K562 (cell line): Measurements from ENCODE around the gene ZNF862. TPM values are rescaled to one million over a fixed set of nuclear protein-coding genes. Genes with fewer than 3 reads are reported as not detected.

Source experiments
- ATAC-seq: fragments of 200-7000 bp; cut with Tn5 transposase; 3 replicates; pipeline ENCODE4 v1.9.1; 2020; ENCODE audit warnings: moderate library complexity
- BruUV-seq: library from RNA; stranded (reverse); fragments of 400-500 nt; replicated peaks from 2 replicates; lab custom pipeline; 2021; lab: Mats Ljungman, UMichigan
- CTCF ChIA-PET: fragments of 300-600 bp; formaldehyde crosslinking; extraction: SDS; loops from one replicate; lab custom pipeline; 2021; ENCODE audit warnings: low intra/inter-chr PET ratio; lab: Yijun Ruan, JAX
- POLR2A ChIA-PET: fragments of 300-600, 350-650 bp; sonication (Branson Sonifier 250); formaldehyde crosslinking; extraction: SDS; loops from one replicate; lab custom pipeline; 2021; ENCODE audit warnings: antibody characterized with exemption, inconsistent platforms; lab: Yijun Ruan, JAX
- DNase-seq, 4 experiments: peaks; one replicate each; pipeline versions ENCODE4 v3.0.0 to v3.0.0-alpha.2; 2011 to 2018; ENCODE audit warnings: low spot score in 3 of 4, mixed read lengths in 3 of 4; ENCODE audit errors: extremely low read depth in 1 of 4
- FAIRE-seq: peaks from 2 replicates; lab custom pipeline; 2011; peaks lifted over from hg19 to GRCh38; lab: Jason Lieb, UNC
- H2AFZ ChIP-seq: 2 replicates; pipeline ENCODE4 v1.6.0; 2011; ENCODE audit warnings: low read depth, low read length, control low read depth, inconsistent platforms
- H3K27ac ChIP-seq: fragments of 200-600 bp; 3 replicates; pipeline ENCODE4 v1.8.0; 2011; ENCODE audit warnings: low read depth, mild to moderate bottlenecking, control low read depth, inconsistent platforms, low read length, moderate library complexity, mixed read lengths; ENCODE audit errors: extremely low read depth
- H3K27me3 ChIP-seq, 2 experiments: fragments of 300-600 bp in 1 of 2; 2 replicates in 1 of 2; 3 replicates in 1 of 2; pipeline versions ENCODE4 v1.6.0 to v1.8.0; 2011; ENCODE audit warnings: inconsistent platforms in 2 of 2, low read length in 2 of 2, mild to moderate bottlenecking in 1 of 2, mixed read lengths in 1 of 2, moderate library complexity in 1 of 2; ENCODE audit not compliant: control insufficient read depth in 2 of 2, insufficient read depth in 2 of 2
- H3K36me3 ChIP-seq: fragments of 300-600 bp; 3 replicates; pipeline ENCODE4 v1.8.0; 2011; ENCODE audit warnings: mild to moderate bottlenecking, low read length, inconsistent platforms; ENCODE audit not compliant: control insufficient read depth, insufficient read depth
- H3K4me1 ChIP-seq, 2 experiments: fragments of 200-600 bp in 1 of 2; replicated peaks in 1 of 2; 2 replicates in 1 of 2; 3 replicates in 1 of 2; pipeline versions ENCODE4 v1.5.1 to v1.8.0; 2011; ENCODE audit warnings: inconsistent platforms in 2 of 2, low read length in 2 of 2, mild to moderate bottlenecking in 1 of 2, mixed read lengths in 1 of 2, moderate library complexity in 1 of 2; ENCODE audit not compliant: control insufficient read depth in 2 of 2, insufficient read depth in 2 of 2
- H3K4me2 ChIP-seq: 2 replicates; pipeline ENCODE4 v1.6.1; 2011; ENCODE audit warnings: low read length, control low read depth, inconsistent platforms, mixed read lengths; ENCODE audit not compliant: insufficient read depth
- H3K4me3 ChIP-seq: fragments of 200-600 bp; sonication (generic), shearing (Covaris generic); 2 replicates; pipeline ENCODE4 v1.5.1; 2016; ENCODE audit warnings: control low read depth, inconsistent platforms
- H3K79me2 ChIP-seq: fragments of 200-600 bp; 3 replicates; pipeline ENCODE4 v1.8.0; 2011; ENCODE audit warnings: low read length, inconsistent platforms; ENCODE audit not compliant: control insufficient read depth, insufficient read depth
- H3K9ac ChIP-seq, 2 experiments: 2 replicates each; pipeline versions ENCODE4 v1.6.0 to v1.6.1; 2011; ENCODE audit warnings: low read depth in 2 of 2, low read length in 2 of 2, control low read depth in 1 of 2, inconsistent platforms in 1 of 2, mild to moderate bottlenecking in 1 of 2, mixed read lengths in 1 of 2; ENCODE audit not compliant: insufficient read depth in 1 of 2
- H3K9me1 ChIP-seq: one replicate; pipeline ENCODE4 v1.6.0; 2011; ENCODE audit warnings: inconsistent platforms, mild to moderate bottlenecking, low read length, moderate library complexity; ENCODE audit not compliant: control insufficient read depth, insufficient read depth
- H3K9me3 ChIP-seq: replicated peaks from 2 replicates; pipeline ENCODE4 v1.5.1; 2011; ENCODE audit warnings: low read depth, low read length, inconsistent platforms; ENCODE audit not compliant: control insufficient read depth, insufficient read depth
- H4K20me1 ChIP-seq: replicated peaks from 2 replicates; pipeline ENCODE4 v1.6.1; 2011; ENCODE audit warnings: low read length, inconsistent platforms, mixed read lengths; ENCODE audit not compliant: control insufficient read depth, insufficient read depth
- FOXK1 ChIP-seq: sonication (generic); formaldehyde crosslinking; IDR thresholded peaks from 2 replicates; pipeline ENCODE4 v1.8.0; 2022; ENCODE audit warnings: missing genetic modification reagents, mild to moderate bottlenecking, borderline replicate concordance
- MCM2 ChIP-seq: fragments of 450-650 bp; IDR thresholded peaks from 2 replicates; pipeline ENCODE4 v1.6.1; 2017; ENCODE audit warnings: low read depth, mild to moderate bottlenecking
- MCM5 ChIP-seq: fragments of 450-650 bp; IDR thresholded peaks from 2 replicates; pipeline ENCODE4 v1.6.1; 2016; ENCODE audit warnings: low read depth
- POLR2G ChIP-seq: fragments of 200-400 bp; formaldehyde crosslinking; IDR thresholded peaks from 2 replicates; pipeline ENCODE4 v1.6.1; 2017; ENCODE audit warnings: low read depth, mild to moderate bottlenecking, antibody characterized with exemption, low read length, moderate library complexity
- RBM25 ChIP-seq: fragments of 200-400 bp; formaldehyde crosslinking; IDR thresholded peaks from 2 replicates; pipeline ENCODE4 v1.6.1; 2018; ENCODE audit warnings: low read length, low read depth, moderate library complexity; ENCODE audit not compliant: severe bottlenecking
- SMARCA4 ChIP-seq: fragments of 450-650 bp; IDR thresholded peaks from 2 replicates; pipeline ENCODE4 v1.6.1; 2016
- ZC3H4 ChIP-seq: sonication (generic); formaldehyde crosslinking; IDR thresholded peaks from 2 replicates; pipeline ENCODE4 v1.9.0; 2021; ENCODE audit warnings: missing genetic modification reagents, borderline replicate concordance
- WGBS: fragments of 100-300 bp; shearing (Covaris generic); methylation state at CpG from one replicate; pipeline ENCODE4 v1.1.6; 2016; ENCODE audit warnings: low coverage, mixed read lengths; ENCODE audit not compliant: insufficient coverage; ENCODE audit errors: missing lambda C conversion rate; 5-methylcytosine and 5-hydroxymethylcytosine counted together
- in situ Hi-C: fragments of 300-500 bp; cut with MboI; formaldehyde crosslinking; loops from 4 replicates; pipeline ENCODE4 v1.15.0; 2018; ENCODE audit warnings: inconsistent platforms, mixed read lengths
- intact Hi-C: fragments of 100-400 bp; cut with micrococcal nuclease; formaldehyde crosslinking; loops from 2 replicates; pipeline ENCODE4 v1.14.2; 2022
- polyA plus RNA-seq, 8 experiments: library from polyadenylated mRNA; depleted of rRNA in 4 of 8; stranded (reverse) in 5 of 8; unstranded in 3 of 8; fragments of >200 nt; fragmentation: Nextera tagmentation in 2 of 8; fragmentation: Illumina TruSeq in 1 of 8; extraction: Ambion mirVana in 2 of 8; extraction: Trizol in 1 of 8; gene quantifications; 2 replicates each; pipeline versions ENCODE4 v1.2.1 to v1.2.3, GENCODE V29; 2011 to 2014; ENCODE audit warnings: inconsistent platforms in 1 of 8, missing spikeins in 1 of 8
- total RNA-seq, 7 experiments: library from RNA; depleted of rRNA in 6 of 7; stranded (reverse); fragments of >200 nt in 6 of 7; fragmentation: Illumina TruSeq in 2 of 7; extraction: Trizol in 2 of 7; gene quantifications; 2 replicates each; pipeline versions ENCODE4 v1.2.1 to v1.2.3, GENCODE V29; 2011 to 2021; ENCODE audit warnings: low replicate concordance in 1 of 7
- TF ChIP-seq, protein P1 (sequence below): sonication (generic); formaldehyde crosslinking; IDR thresholded peaks from 2 replicates; pipeline ENCODE4 v1.8.0; 2022; ENCODE audit warnings: mild to moderate bottlenecking, missing genetic modification reagents
- TF ChIP-seq, protein P2 (sequence below): sonication (generic); formaldehyde crosslinking; IDR thresholded peaks from 2 replicates; pipeline ENCODE4 v1.8.0; 2022; ENCODE audit warnings: mild to moderate bottlenecking, missing genetic modification reagents
- TF ChIP-seq, protein P3 (sequence below): sonication (generic); formaldehyde crosslinking; IDR thresholded peaks from 2 replicates; pipeline ENCODE4 v1.8.1; 2023; ENCODE audit warnings: missing genetic modification reagents, mild to moderate bottlenecking, borderline replicate concordance
- TF ChIP-seq, protein P4 (sequence below), 3 experiments: IDR thresholded peaks in 2 of 3; conservative IDR thresholded peaks in 1 of 3; 2 replicates each; pipeline ENCODE4 v1.5.1; 2011 to 2012; ENCODE audit warnings: low read length in 3 of 3, mild to moderate bottlenecking in 3 of 3, control low read depth in 2 of 3, improper control_type of control experiment in 1 of 3, inconsistent platforms in 1 of 3, low read depth in 1 of 3, mixed read lengths in 1 of 3, moderate library complexity in 1 of 3; ENCODE audit not compliant: insufficient read depth in 2 of 3

ZNF862 gene
- total and polyA plus RNA-seq, 9 of the 15 experiments (the other 6 are each of a cell fraction or from before 2014, with no cell fraction given), result 1.1 to 3.9 (median 2.6) TPM

DNA sequence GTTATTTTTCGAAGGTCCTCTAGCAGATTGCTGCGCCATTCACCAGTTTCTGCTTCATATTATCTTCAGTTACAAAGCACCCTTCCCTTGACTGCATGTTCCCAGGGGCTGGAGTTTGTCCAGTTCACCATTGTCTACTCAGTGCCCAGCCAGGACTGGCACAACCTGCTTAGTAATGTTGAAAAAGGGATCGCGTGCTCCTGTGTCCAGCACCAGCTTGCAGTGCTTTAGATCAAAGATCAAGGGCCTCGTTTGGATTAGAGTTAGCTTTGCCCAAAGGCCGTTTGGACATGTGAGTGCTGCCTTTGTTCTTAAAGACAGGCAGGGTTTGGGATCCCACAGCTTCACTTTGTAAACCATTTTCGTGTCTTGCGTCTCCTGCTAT is 36.5 kb downstream of the ZNF862 start (continued):
- TF ChIP-seq MCM5, result no peak
- TF ChIP-seq MCM2, result no peak
- TF ChIP-seq SMARCA4, result no peak
- TF ChIP-seq, protein P1, sequence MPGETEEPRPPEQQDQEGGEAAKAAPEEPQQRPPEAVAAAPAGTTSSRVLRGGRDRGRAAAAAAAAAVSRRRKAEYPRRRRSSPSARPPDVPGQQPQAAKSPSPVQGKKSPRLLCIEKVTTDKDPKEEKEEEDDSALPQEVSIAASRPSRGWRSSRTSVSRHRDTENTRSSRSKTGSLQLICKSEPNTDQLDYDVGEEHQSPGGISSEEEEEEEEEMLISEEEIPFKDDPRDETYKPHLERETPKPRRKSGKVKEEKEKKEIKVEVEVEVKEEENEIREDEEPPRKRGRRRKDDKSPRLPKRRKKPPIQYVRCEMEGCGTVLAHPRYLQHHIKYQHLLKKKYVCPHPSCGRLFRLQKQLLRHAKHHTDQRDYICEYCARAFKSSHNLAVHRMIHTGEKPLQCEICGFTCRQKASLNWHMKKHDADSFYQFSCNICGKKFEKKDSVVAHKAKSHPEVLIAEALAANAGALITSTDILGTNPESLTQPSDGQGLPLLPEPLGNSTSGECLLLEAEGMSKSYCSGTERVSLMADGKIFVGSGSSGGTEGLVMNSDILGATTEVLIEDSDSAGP, result 0 out of 2 replicates have a peak, but pooled peaks have one; percentile 28
- TF ChIP-seq FOXK1 (CRISPR knock-in tag), result 0 out of 2 replicates have a peak, but pooled peaks have one; percentile 64
- no peak for TF ChIP-seq ZC3H4 (CRISPR knock-in tag)
- TF ChIP-seq, protein P2, sequence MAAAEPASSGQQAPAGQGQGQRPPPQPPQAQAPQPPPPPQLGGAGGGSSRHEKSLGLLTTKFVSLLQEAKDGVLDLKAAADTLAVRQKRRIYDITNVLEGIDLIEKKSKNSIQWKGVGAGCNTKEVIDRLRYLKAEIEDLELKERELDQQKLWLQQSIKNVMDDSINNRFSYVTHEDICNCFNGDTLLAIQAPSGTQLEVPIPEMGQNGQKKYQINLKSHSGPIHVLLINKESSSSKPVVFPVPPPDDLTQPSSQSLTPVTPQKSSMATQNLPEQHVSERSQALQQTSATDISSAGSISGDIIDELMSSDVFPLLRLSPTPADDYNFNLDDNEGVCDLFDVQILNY, result 0 out of 2 replicates have a peak, but pooled peaks have one; percentile 37

DNA sequence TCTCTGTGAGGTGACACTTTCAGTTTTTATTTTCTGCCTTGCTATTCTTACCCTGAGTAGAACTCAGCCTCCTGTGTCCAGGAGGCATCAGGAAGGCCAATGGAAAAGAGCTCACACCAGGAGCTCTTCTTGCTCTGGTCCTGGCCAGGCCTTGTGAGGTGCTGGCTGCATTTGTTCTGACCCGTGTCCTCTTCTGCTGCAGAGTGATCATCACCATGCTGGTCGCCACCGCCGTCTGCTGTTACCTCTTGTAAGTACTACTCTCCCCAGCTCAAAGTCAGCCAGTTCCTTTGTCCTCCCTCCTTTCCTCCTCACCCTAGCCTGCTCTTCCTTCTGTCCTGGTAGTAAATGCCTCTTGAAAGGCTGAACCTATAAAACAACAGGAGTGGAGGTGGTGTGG is 37.2 kb downstream of the ZNF862 start:
- Histone ChIP-seq H3K9me1 (no peaks in the 10 kb centered on the region), H3K79me2 (no peaks in the 10 kb centered on the region), H3K27me3 (peaks cover 0 to 8% of the 10 kb centered on the region in 2 experiments; a peak in 2 of 5 replicates), H3K4me2 (no peak overlapping the region), H3K9me3 (no peaks in the 10 kb centered on the region), H2AFZ (no peak overlapping the region), H3K27ac (no peak overlapping the region), H3K4me3 (no peak overlapping the region), H3K4me1 (peaks cover 15 to 36% of the 10 kb centered on the region in 2 experiments; a peak in 4 of 5 replicates), H3K9ac (no peak overlapping the region), H3K36me3 (no peaks in the 10 kb centered on the region), H4K20me1 (no peaks in the 10 kb centered on the region)
- BruUV-seq, result no TSS peak
- FAIRE-seq (no peak), DNase-seq (peak in 1 of 4 experiments; percentile 26), ATAC-seq (no peak)
- 38% methylated on average over 4 of the region's 4 CpGs for WGBS
- in situ Hi-C loops, result no loop called here
- intact Hi-C loops, result no loop called here
- CTCF ChIA-PET, result no interaction called here
- POLR2A ChIA-PET, result interaction anchor here (0.6 to 1.5 kb wide), 2 partner anchors 8 to 1122 kb away, joined by 3 to 7 read pairs; no protein-coding TSS in a partner anchor
- TF ChIP-seq POLR2G, result no peak
- TF ChIP-seq, protein P3, sequence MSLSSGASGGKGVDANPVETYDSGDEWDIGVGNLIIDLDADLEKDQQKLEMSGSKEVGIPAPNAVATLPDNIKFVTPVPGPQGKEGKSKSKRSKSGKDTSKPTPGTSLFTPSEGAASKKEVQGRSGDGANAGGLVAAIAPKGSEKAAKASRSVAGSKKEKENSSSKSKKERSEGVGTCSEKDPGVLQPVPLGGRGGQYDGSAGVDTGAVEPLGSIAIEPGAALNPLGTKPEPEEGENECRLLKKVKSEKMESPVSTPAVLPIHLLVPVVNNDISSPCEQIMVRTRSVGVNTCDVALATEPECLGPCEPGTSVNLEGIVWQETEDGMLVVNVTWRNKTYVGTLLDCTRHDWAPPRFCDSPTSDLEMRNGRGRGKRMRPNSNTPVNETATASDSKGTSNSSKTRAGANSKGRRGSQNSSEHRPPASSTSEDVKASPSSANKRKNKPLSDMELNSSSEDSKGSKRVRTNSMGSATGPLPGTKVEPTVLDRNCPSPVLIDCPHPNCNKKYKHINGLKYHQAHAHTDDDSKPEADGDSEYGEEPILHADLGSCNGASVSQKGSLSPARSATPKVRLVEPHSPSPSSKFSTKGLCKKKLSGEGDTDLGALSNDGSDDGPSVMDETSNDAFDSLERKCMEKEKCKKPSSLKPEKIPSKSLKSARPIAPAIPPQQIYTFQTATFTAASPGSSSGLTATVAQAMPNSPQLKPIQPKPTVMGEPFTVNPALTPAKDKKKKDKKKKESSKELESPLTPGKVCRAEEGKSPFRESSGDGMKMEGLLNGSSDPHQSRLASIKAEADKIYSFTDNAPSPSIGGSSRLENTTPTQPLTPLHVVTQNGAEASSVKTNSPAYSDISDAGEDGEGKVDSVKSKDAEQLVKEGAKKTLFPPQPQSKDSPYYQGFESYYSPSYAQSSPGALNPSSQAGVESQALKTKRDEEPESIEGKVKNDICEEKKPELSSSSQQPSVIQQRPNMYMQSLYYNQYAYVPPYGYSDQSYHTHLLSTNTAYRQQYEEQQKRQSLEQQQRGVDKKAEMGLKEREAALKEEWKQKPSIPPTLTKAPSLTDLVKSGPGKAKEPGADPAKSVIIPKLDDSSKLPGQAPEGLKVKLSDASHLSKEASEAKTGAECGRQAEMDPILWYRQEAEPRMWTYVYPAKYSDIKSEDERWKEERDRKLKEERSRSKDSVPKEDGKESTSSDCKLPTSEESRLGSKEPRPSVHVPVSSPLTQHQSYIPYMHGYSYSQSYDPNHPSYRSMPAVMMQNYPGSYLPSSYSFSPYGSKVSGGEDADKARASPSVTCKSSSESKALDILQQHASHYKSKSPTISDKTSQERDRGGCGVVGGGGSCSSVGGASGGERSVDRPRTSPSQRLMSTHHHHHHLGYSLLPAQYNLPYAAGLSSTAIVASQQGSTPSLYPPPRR, result 0 out of 2 replicates have a peak, but pooled peaks have one; percentile 47
- no peak for TF ChIP-seq RBM25
- TF ChIP-seq, protein P4, sequence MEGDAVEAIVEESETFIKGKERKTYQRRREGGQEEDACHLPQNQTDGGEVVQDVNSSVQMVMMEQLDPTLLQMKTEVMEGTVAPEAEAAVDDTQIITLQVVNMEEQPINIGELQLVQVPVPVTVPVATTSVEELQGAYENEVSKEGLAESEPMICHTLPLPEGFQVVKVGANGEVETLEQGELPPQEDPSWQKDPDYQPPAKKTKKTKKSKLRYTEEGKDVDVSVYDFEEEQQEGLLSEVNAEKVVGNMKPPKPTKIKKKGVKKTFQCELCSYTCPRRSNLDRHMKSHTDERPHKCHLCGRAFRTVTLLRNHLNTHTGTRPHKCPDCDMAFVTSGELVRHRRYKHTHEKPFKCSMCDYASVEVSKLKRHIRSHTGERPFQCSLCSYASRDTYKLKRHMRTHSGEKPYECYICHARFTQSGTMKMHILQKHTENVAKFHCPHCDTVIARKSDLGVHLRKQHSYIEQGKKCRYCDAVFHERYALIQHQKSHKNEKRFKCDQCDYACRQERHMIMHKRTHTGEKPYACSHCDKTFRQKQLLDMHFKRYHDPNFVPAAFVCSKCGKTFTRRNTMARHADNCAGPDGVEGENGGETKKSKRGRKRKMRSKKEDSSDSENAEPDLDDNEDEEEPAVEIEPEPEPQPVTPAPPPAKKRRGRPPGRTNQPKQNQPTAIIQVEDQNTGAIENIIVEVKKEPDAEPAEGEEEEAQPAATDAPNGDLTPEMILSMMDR (IDR thresholded peaks at IDR 0.05 in 2 of 3, conservative IDR thresholded peaks at IDR 0.05 in 1 of 3; ENCODE audit: insufficient read depth in 2 of 3, low read depth in 1 of 3, low read length in 3 of 3), result 0 out of 6 replicates have a peak, but pooled peaks of 1 of the 3 experiments have one; percentile 17
- TF ChIP-seq, all 486 proteins: peak for 2
